GM18951 (cell line): Measurements from ENCODE around the gene CDY2B.
"Not testable (repeated sequence)": the region's sequence is repeated elsewhere in the genome, so short reads cannot be mapped to it uniquely, and the experiment has no call there.

Experiments used
- in situ Hi-C: fragments of 300-500 bp; cut with MboI; formaldehyde crosslinking; loops from one replicate; pipeline ENCODE4 v1.12.0; 2022; ENCODE audit warnings: low sequenced_read_pairs, mixed read lengths, inconsistent platforms; ENCODE audit not compliant: unreplicated experiment

Gene CDY2B, protein sequence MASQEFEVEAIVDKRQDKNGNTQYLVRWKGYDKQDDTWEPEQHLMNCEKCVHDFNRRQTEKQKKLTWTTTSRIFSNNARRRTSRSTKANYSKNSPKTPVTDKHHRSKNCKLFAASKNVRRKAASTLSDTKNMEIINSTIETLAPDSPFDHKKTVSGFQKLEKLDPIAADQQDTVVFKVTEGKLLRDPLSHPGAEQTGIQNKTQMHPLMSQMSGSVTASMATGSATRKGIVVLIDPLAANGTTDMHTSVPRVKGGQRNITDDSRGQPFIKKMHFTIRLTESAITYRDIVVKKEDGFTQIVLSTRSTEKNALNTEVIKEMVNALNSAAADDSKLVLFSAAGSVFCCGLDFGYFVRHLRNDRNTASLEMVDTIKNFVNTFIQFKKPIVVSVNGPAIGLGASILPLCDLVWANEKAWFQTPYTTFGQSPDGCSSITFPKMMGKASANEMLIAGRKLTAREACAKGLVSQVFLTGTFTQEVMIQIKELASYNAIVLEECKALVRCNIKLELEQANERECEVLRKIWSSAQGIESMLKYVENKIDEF

DNA sequence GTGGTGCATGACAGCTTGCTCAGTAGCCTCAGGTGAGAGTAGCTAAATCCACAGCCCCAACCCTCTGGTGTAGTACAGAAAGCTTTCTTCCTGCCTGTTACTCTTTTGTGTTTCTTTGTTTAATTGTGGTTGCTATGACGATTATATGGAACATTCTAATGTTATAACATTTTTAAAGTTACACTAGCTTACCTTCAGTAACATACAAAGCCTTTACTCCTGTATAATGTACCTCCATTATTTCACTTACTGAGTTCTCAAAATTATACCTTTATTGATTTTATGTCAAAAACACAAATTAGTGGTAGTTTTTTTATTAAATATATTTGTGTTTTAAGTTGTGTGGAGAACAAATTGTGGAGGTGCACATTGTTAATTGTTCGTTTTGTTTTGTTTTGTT is at the start of gene CDY2B:
TSS of gene CDY2B (minus strand) at position 101 of the 400 bp plus-strand sequence. CDS start 328 bp downstream, outside the sequence.
- in situ Hi-C loops = not testable (repeated sequence)

DNA sequence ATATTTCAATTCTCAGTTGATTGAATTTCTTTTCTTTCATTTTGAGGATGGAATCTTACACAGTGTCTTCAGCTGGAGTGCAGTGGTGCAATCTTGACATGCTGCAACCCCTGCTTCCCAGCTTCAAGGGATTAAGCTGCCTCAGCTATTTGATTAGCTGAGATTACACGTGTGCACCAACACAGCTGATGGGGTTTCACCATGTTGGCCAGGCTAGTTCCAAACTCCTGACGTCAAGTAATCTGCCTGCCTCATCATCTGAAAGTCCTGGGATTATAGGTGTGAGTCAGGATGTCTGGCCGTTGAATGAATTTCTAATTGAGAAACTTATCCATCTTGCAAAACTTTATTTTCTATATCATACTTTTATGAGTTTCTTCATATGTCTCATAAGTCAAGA is 28.0 kb upstream of the CDY2B start:
- in situ Hi-C loops = not testable (repeated sequence)

DNA sequence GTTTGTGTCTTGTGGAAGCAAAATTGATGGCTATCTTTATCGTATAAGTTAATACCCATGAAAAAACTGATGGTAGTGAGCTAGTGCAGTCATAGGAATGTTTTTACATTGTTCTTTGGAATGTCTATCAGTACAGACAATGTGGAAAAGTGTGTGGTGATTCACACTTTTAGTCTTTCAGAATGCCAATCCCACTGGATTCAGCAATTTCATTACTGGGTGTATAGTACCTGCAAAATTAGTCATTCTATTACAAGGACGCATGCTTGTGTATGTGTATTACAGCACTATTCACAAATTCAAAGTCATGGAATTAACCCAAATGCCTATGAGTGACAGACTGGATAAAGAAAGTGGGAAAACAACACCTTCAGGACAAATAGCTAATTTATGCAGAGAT is 27.3 kb upstream of the CDY2B start:
- in situ Hi-C loops = not testable (repeated sequence)

DNA sequence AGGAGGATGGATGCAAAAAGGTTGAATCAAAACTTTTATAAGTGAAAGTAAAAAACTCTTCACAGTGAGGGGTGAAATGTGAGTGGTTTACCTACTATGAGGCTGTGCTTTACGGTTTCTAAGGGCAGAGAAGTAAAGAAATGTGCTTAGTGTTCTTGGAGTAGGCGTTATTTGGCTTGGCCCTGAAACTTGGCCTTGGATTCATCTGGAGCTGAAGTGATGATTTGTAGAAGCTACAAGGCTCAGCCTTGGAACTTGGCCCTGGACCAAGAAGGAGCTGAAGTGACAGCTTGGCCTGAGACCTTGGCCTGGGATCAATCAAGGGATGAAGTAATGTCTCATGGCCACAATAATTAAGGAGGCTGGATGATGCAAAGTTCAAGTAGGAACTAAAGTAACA is 1.7 kb upstream of the CDY2B start:
- in situ Hi-C loops = not testable (repeated sequence)

DNA sequence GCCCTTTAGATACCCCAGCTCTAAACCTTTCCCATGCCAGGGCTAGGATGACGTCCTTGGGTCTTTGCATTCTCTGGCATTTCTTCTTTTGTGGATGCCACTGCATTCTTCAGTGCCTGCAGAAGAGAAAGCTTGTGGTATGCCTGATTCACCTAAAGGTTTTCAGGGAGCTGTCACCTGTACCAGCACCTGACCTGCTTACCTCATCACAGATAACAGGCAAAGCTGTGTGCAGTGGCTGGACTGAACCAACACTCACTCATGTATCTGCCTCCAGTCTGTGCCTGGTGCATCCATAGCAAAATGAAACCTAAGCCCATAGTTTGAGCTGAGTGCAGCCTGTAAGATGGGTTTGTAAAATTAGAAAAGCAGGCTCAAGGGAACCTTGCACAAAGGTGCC is 3.3 kb downstream of the CDY2B start:
- in situ Hi-C loops = not testable (repeated sequence)

DNA sequence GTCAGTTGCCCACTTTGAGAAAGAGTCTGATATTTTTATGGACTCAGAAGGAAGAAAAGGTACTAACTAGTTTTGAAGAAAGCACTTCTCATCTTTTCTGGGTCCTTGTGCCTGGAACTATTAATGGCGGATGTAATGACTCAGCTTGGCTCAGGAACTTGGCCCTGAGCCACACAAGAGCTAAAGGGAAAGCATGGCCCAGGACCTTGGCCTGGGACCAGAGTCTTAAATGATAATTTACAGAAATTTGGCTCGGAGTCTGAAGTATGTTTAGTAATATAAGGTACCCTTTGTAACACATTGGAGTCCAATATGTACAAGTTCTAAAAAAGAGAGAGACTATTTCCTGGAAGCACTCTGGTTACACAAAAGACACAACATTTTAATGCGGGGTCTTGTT is 4.6 kb downstream of the CDY2B start:
- in situ Hi-C loops = not testable (repeated sequence)

DNA sequence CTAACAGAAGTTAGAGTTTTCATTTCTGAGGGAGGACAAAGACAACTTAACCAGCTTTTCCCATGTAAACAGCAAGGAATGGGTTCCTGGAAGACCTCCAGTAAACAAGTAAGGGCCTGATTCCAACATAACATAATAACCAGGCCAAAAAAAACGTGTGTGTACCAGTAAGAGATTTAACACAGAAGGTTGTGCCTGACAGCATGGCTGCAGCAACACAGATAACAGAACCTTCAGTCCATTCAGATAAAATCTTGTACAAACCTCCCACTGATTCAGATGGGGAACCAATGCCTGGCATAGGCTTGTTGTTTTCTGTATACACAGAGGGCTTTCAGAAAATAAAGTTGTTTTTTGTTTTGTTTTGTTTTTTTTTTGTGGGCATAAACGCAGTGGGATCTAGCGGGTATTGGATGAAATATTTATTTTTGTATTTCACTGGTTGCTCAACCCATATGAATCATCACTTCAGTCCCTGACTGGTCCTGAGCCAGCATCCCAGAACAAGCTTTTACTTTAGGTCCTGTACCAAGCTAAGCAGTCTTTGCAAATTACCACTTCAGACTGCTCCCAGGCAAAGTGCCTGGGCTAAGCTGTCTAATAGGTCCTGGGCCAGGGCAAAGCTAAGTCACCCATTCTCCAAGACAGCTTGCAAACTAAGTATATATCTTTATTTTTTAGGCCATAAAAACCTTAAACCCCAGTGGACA is 8.7 kb downstream of the CDY2B start:
- in situ Hi-C loops = not testable (repeated sequence)

DNA sequence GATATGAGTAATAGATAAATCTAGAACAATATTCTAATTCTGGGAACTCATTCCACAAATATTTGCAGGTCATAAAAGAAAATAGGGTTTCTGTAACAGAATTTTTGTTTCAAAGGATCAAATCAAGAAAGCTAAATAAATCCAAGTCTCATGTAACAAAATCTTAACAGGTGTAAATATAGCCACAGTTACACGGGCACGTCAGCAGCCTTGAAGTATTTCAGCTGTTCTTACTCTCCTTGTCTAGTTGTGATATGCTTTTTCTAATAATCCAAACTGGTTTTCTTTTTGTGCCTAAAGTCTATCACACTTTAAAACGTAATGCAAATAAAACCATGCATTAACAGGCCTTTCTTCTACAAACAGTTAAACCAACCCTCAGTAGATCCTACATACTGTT is 9.3 kb downstream of the CDY2B start:
- in situ Hi-C loops = not testable (repeated sequence)

DNA sequence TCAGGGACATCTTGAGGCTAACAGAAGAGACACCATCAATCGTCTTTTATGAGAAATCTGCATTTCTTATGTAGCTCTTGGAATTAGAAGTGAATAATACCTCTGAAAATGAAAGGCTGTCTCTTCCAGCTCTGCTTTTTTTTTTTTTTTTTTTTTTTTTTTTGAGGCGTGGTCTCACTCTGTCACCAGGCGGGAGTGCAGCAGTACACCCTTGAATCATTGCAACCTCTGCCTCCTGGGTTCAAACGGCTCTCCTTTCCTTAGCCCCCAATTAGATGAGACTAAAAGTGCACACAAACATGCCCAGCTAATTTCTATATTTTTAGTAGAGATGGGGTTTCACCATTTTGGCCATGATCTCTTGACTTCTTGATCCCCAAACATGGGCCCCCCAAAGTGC is 12.2 kb downstream of the CDY2B start:
- in situ Hi-C loops = not testable (repeated sequence)

DNA sequence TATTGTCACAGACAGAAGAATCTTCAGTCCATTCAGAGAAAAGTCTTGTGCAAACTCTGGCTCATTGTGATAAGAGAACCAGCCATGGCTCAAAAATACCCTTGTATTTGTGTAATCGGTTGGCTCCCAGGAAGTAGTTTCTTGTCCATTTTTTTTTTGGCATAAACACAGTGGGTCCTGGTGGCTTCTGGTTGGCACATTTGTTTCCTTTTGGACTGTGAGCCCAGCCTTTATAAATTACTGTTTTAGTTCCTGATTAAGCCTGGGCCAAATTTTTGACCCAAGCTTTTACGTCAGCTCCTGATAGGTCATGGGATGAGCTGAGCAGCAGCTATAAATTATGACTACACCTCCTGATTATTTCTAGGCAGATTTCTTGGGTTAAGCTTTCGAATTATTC is 19.4 kb downstream of the CDY2B start:
- in situ Hi-C loops = not testable (repeated sequence)

DNA sequence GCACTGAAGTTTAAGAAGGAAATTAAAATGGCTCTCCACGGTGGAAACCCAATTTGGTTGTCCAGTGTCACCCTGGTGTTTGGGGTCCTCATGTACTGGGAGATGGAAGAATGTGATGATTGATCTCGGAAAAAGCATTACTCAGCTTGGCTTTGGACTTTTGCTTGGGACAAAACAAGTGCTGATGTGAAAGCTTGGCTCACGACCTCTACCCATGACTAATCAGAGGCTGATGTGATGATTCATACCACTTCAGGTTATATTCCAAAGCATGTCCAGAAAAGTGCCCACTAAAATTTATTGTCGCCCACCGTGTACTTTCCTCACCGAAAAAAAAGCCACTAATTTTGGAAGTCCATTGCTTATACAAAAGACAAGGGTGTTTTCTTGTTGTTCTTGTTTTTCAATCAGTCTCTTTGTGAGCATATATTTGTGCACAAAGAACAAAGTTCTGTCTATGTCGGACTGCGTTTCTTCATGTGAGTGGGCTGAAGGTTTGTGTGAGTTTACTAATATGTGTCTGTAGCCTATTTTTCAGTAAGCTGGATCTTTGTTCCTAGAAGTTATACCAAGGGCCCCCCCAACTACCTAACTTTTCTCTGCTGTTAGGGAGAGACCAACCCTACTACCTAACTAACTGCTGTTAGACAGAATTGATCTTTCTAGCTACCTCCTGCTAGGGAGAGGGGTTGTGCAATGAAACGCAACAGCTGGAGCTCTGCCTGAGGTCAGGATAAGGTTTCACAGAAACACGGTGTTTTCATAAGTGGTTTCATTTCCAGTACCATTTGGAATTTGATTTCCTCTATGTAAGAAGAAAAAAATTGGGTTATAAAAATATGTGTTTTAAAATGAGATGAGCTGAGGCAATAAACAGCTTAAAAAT is 22.8 kb downstream of the CDY2B start:
- in situ Hi-C loops = not testable (repeated sequence)

DNA sequence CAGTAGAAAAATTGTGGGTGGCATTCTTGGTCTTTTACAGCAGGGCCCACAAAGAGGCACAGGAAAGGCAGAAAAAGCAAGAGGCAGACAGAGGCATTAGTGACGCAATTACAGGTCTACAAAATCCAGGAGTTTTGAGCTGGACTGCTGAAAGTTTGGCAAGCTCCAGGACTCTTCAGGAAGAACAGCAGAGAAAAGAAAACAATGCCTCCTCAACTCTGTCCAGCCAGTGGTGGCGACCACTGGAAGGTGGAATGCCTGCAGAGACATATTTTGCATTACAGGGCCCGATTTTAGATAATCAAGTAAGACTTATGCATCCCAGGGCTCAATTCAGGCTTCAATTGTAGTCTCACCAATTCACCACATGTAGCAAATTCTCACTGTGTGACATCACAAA is 23.5 kb downstream of the CDY2B start:
- in situ Hi-C loops = not testable (repeated sequence)

DNA sequence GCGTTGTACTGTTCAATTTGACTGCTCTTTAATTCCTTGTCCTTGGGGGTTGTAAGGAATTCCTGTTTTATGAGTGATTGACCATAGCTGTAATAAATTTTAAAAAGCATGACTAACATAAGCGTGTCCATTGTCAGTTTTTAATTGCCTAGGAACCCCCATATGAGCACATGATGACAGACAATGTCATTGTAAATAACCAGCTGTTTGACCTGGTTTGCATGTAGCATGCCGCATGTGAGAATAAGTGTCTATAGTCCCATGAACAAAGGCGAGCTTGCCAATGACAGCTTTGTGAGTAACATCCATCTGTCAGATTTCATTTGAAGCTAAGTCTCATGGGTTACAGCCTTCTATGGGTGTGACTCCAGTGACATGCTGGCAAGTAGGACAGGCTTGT is 30.9 kb downstream of the CDY2B start:
- in situ Hi-C loops = not testable (repeated sequence)

DNA sequence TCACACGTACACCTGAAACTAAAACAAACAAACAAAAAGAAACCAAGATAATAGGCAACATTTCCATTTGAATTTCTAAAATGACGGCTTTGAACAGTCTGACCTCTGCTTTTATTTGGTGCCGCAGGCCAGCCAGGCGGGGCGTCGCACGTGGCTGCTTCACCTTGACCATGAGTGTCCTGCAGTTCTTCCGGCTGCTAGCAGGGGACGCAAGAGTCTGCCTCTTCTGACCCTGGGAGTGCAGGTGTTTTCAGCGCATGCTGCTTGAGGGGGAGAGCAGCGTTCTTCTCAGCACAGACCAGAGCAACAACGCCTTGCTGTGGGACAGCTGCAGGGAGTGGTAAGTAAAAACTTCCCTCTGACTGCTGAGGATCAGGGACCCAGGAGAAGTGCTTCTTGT is 47.9 kb downstream of the CDY2B start:
- in situ Hi-C loops = not testable (repeated sequence)
